SU-DHL-6 (cell line): ENCODE measurements around the gene CDC20B.

Experiments
- EZH2phosphoT487 ChIP-seq: fragments of 200-600 bp; sonication (generic), shearing (Covaris generic); conservative IDR thresholded peaks from 2 replicates; pipeline ENCODE4 v1.6.1; 2018; ENCODE audit warnings: mild to moderate bottlenecking, antibody characterized with exemption, low read length, moderate library complexity, mixed read lengths
- TF ChIP-seq, protein P1 (sequence below): fragments of 200-600 bp; sonication (generic); IDR thresholded peaks from one replicate; pipeline ENCODE4 v1.5.1; 2017; ENCODE audit warnings: antibody characterized with exemption, mild to moderate bottlenecking, low read length, moderate library complexity; ENCODE audit not compliant: insufficient read depth, poor library complexity, severe bottlenecking

DNA sequence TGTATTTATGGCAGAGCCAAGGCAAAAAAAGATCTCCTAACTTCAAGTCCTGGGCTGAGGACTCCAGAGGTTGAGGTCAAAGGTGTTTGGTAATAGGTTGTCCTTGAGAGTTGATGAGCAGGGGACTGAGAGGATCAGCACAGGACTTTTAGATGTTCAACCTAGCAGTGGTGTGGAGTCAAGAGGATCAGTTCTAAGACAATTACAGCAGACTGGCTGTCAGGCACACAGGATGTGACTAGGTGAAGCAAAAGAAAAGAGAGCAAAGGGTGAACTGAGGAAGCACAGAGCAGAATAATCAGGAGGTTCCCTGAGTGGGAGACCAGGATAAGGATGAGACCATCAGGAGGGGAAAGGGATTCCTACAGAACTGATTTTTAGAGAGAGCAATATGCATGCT, 59.6 kb downstream of the CDC20B start:
- TF ChIP-seq, protein P1, sequence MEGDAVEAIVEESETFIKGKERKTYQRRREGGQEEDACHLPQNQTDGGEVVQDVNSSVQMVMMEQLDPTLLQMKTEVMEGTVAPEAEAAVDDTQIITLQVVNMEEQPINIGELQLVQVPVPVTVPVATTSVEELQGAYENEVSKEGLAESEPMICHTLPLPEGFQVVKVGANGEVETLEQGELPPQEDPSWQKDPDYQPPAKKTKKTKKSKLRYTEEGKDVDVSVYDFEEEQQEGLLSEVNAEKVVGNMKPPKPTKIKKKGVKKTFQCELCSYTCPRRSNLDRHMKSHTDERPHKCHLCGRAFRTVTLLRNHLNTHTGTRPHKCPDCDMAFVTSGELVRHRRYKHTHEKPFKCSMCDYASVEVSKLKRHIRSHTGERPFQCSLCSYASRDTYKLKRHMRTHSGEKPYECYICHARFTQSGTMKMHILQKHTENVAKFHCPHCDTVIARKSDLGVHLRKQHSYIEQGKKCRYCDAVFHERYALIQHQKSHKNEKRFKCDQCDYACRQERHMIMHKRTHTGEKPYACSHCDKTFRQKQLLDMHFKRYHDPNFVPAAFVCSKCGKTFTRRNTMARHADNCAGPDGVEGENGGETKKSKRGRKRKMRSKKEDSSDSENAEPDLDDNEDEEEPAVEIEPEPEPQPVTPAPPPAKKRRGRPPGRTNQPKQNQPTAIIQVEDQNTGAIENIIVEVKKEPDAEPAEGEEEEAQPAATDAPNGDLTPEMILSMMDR, result no peak
- TF ChIP-seq EZH2phosphoT487, result no peak
